ENCODE data around the gene CLSTN1. TPM values are rescaled to one million over a fixed set of nuclear protein-coding genes. Genes with fewer than 3 reads are reported as not detected.

Gene CLSTN1
- total and polyA plus RNA-seq, 10 of the 15 experiments (the other 5 are each of a cell fraction or from before 2014, with no cell fraction given): 2.7 to 64.4 (median 23.2) TPM

DNA sequence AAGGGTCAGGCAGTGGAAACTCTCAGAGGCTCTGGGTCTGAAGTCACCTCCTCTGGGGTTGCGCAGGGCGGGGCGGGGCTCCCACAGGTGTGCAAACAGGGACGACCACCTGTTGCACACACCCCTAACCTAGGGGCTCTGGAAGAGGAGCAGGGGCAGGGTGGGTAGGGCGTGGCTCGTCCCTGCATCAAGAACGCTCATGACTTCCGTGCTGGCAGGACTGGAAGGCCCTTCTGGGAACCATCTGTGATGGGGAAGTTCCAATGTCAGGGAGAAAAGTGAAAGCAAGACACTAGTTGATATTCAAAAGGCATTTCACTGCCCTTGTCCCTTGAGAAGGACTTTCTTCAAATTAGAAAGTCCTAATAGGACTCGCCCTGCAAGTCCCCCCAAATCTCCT is 22.1 kb upstream of the CLSTN1 start:
- no peak overlapping the region for H3K4me2 ChIP-seq (ENCODE audit: control insufficient read depth, insufficient read depth)

DNA sequence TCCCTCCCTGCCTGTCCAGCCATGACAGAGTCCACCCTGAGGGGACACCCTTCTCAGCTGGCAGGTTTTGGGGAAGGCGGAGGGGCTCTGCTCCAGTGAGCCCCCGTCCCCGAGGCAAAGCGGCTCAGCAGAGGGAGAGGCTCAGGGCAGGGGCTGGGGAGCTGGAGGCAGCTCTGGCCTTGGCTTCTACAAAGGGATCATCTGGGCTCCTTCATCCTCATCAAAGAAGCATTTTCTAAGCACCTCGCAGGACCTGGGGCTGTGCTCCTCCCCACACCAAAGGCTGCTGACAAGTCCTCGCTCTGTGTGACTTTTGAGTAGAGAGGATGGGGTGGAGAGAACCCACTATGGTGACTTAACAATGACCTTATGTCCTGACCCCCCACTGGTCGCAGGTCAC is 21.0 kb upstream of the CLSTN1 start:
- ChIA-PET CTCF (interaction anchor here (1.1 kb wide), 1 partner anchor 23 kb away, joined by 3 read pairs; no protein-coding TSS in a partner anchor), POLR2A (no interaction called here), SMC1A (ENCODE audit: uncharacterized antibody, unreplicated experiment) (interaction anchor here (1.4 kb wide), 1 partner anchor 60 kb away, joined by 4 read pairs; no protein-coding TSS in a partner anchor), RAD21 (ENCODE audit: unreplicated experiment) (interaction anchor here (0.9 kb wide), 1 partner anchor 60 kb away, joined by 3 read pairs; no protein-coding TSS in a partner anchor)
- peaks cover 2% of the 10 kb centered on the region; the same call in 1 of the 2 replicates for H3K4me1 ChIP-seq (ENCODE audit: control insufficient read depth, insufficient read depth, low read length)
- no peaks in the 10 kb centered on the region; a peak in 1 of 4 replicates for H3K27me3 ChIP-seq (replicated peaks in 1 of 2; ENCODE audit: control insufficient read depth in 2 of 2, insufficient read depth in 2 of 2, low read length in 1 of 2)
- H2AFZ ChIP-seq (ENCODE audit: control insufficient read depth, low read depth, low read length): no peak overlapping the region
- H4K20me1 ChIP-seq (ENCODE audit: control insufficient read depth, insufficient read depth): no peaks in the 10 kb centered on the region
- H3K27ac ChIP-seq (ENCODE audit: control insufficient read depth, insufficient read depth): no peak overlapping the region
- in situ Hi-C loops (cut with MboI) (no loop called here), intact Hi-C loops (cut with micrococcal nuclease; ENCODE audit: unreplicated experiment) (no loop called here)
- H3K79me2 ChIP-seq (ENCODE audit: control insufficient read depth, insufficient read depth, low read length): no peaks in the 10 kb centered on the region
- no peak overlapping the region for H3K4me2 ChIP-seq (ENCODE audit: control insufficient read depth, insufficient read depth)
- H3K9ac ChIP-seq (ENCODE audit: control insufficient read depth, insufficient read depth, low read length): no peak overlapping the region
- no peaks in the 10 kb centered on the region for H3K36me3 ChIP-seq (ENCODE audit: control insufficient read depth in 2 of 2, insufficient read depth in 2 of 2, low read length in 1 of 2)
- BruUV-seq (replicated peaks): no TSS peak
- ATAC-seq: no peak
- no peak for FAIRE-seq
- no peak overlapping the region for H3K4me3 ChIP-seq
- WGBS (ENCODE audit: insufficient coverage, insufficient replicate concordance, low lambda C conversion rate, missing lambda C conversion rate): 52% methylated on average over 7 of the region's 7 CpGs
- H3K9me3 ChIP-seq (replicated peaks; ENCODE audit: control insufficient read depth, insufficient read depth, low read length): no peaks in the 10 kb centered on the region; the same call in 2 of the 3 replicates
- no peak for DNase-seq (ENCODE audit: low read depth, low spot score)
- TF ChIP-seq TARDBP (IDR thresholded peaks at IDR 0.05; ENCODE audit: borderline replicate concordance) (no peak), KLF5 (IDR thresholded peaks at IDR 0.05; ENCODE audit: partially characterized antibody) (no peak), FOXK2 (IDR thresholded peaks at IDR 0.05) (no peak), RAD51 (IDR thresholded peaks at IDR 0.05) (no peak), MEF2A (IDR thresholded peaks at IDR 0.05; ENCODE audit: insufficient read depth, low read depth, low read length) (no peak), MYC (IDR thresholded peaks at IDR 0.05; ENCODE audit: insufficient read depth, insufficient read length, insufficient replicate concordance, low read length, severe bottlenecking) (no peak)
- TF ChIP-seq, protein P1, sequence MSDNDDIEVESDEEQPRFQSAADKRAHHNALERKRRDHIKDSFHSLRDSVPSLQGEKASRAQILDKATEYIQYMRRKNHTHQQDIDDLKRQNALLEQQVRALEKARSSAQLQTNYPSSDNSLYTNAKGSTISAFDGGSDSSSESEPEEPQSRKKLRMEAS (IDR thresholded peaks at IDR 0.05; ENCODE audit: low read depth, low read length): no peak
- TF ChIP-seq, protein P2, sequence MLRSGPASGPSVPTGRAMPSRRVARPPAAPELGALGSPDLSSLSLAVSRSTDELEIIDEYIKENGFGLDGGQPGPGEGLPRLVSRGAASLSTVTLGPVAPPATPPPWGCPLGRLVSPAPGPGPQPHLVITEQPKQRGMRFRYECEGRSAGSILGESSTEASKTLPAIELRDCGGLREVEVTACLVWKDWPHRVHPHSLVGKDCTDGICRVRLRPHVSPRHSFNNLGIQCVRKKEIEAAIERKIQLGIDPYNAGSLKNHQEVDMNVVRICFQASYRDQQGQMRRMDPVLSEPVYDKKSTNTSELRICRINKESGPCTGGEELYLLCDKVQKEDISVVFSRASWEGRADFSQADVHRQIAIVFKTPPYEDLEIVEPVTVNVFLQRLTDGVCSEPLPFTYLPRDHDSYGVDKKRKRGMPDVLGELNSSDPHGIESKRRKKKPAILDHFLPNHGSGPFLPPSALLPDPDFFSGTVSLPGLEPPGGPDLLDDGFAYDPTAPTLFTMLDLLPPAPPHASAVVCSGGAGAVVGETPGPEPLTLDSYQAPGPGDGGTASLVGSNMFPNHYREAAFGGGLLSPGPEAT (IDR thresholded peaks at IDR 0.05; ENCODE audit: low read depth): no peak
- TF ChIP-seq, protein P3, sequence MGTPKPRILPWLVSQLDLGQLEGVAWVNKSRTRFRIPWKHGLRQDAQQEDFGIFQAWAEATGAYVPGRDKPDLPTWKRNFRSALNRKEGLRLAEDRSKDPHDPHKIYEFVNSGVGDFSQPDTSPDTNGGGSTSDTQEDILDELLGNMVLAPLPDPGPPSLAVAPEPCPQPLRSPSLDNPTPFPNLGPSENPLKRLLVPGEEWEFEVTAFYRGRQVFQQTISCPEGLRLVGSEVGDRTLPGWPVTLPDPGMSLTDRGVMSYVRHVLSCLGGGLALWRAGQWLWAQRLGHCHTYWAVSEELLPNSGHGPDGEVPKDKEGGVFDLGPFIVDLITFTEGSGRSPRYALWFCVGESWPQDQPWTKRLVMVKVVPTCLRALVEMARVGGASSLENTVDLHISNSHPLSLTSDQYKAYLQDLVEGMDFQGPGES (IDR thresholded peaks at IDR 0.05): no peak
- TF ChIP-seq, protein P4, sequence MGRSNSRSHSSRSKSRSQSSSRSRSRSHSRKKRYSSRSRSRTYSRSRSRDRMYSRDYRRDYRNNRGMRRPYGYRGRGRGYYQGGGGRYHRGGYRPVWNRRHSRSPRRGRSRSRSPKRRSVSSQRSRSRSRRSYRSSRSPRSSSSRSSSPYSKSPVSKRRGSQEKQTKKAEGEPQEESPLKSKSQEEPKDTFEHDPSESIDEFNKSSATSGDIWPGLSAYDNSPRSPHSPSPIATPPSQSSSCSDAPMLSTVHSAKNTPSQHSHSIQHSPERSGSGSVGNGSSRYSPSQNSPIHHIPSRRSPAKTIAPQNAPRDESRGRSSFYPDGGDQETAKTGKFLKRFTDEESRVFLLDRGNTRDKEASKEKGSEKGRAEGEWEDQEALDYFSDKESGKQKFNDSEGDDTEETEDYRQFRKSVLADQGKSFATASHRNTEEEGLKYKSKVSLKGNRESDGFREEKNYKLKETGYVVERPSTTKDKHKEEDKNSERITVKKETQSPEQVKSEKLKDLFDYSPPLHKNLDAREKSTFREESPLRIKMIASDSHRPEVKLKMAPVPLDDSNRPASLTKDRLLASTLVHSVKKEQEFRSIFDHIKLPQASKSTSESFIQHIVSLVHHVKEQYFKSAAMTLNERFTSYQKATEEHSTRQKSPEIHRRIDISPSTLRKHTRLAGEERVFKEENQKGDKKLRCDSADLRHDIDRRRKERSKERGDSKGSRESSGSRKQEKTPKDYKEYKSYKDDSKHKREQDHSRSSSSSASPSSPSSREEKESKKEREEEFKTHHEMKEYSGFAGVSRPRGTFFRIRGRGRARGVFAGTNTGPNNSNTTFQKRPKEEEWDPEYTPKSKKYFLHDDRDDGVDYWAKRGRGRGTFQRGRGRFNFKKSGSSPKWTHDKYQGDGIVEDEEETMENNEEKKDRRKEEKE (IDR thresholded peaks at IDR 0.05): no peak

More for the DNA sequence above, 22.1 kb upstream of the CLSTN1 start:
- ChIA-PET CTCF (interaction anchor here (1.3 kb wide), 1 partner anchor 33 kb away, joined by 4 read pairs; no protein-coding TSS in a partner anchor), SMC1A (ENCODE audit: uncharacterized antibody, unreplicated experiment) (interaction anchor here (1.4 kb wide), 1 partner anchor 61 kb away, joined by 4 read pairs; no protein-coding TSS in a partner anchor), RAD21 (ENCODE audit: unreplicated experiment) (no interaction called here), POLR2A (interaction anchor here (0.7 kb wide), 1 partner anchor 60 kb away, joined by 5 read pairs; no protein-coding TSS in a partner anchor)
- Histone ChIP-seq H3K4me1 (ENCODE audit: control insufficient read depth, insufficient read depth, low read length) (peaks cover 8% of the 10 kb centered on the region), H3K9ac (ENCODE audit: control insufficient read depth, insufficient read depth, low read length) (no peak overlapping the region), H4K20me1 (ENCODE audit: control insufficient read depth, insufficient read depth) (no peaks in the 10 kb centered on the region), H3K79me2 (ENCODE audit: control insufficient read depth, insufficient read depth, low read length) (no peaks in the 10 kb centered on the region), H3K27me3 (replicated peaks in 1 of 2; ENCODE audit: control insufficient read depth in 2 of 2, insufficient read depth in 2 of 2, low read length in 1 of 2) (no peaks in the 10 kb centered on the region; a peak in 1 of 4 replicates), H3K9me3 (replicated peaks; ENCODE audit: control insufficient read depth, insufficient read depth, low read length) (no peaks in the 10 kb centered on the region; the same call in 2 of the 3 replicates), H3K36me3 (ENCODE audit: control insufficient read depth in 2 of 2, insufficient read depth in 2 of 2, low read length in 1 of 2) (no peaks in the 10 kb centered on the region), H2AFZ (ENCODE audit: control insufficient read depth, low read depth, low read length) (no peak overlapping the region), H3K4me3 (no peak overlapping the region), H3K27ac (ENCODE audit: control insufficient read depth, insufficient read depth) (no peak overlapping the region)
- BruUV-seq (replicated peaks): no TSS peak
- no peak for TF ChIP-seq TCF12 (IDR thresholded peaks at IDR 0.05; ENCODE audit: low read depth, low read length)
- TF ChIP-seq BCL11A (IDR thresholded peaks at IDR 0.05; ENCODE audit: low read depth, low read length): no peak
- in situ Hi-C loops (cut with MboI) (no loop called here), intact Hi-C loops (cut with micrococcal nuclease; ENCODE audit: unreplicated experiment) (no loop called here)
- ATAC-seq (no peak), DNase-seq (ENCODE audit: low read depth, low spot score) (no peak), FAIRE-seq (no peak)
- WGBS (ENCODE audit: insufficient coverage, insufficient replicate concordance, low lambda C conversion rate, missing lambda C conversion rate): 48% methylated on average over 9 of the region's 9 CpGs
